Mesenchymal stem cell (in vitro differentiated cells and primary cell): ENCODE data around the gene ZFPL1.

Experiments used
- DNase-seq: peaks from one replicate; pipeline ENCODE4 v3.0.0-alpha.2; 2013
- H2AFZ ChIP-seq: one replicate; pipeline ENCODE4 v1.6.1; 2013; ENCODE audit warnings: low read depth, mild to moderate bottlenecking, control low read depth, inconsistent platforms, low read length, moderate library complexity
- H2AK5ac ChIP-seq: 2 replicates; pipeline ENCODE4 v1.6.1; 2013; ENCODE audit warnings: low read length, moderate library complexity, mild to moderate bottlenecking, inconsistent platforms; ENCODE audit not compliant: severe bottlenecking
- H2BK120ac ChIP-seq: one replicate; pipeline ENCODE4 v1.6.1; 2013; ENCODE audit warnings: low read depth, mild to moderate bottlenecking, inconsistent platforms, low read length, moderate library complexity
- H2BK12ac ChIP-seq, 2 experiments: one replicate each; pipeline ENCODE4 v1.6.1; 2013; ENCODE audit warnings: inconsistent platforms in 2 of 2, low read length in 2 of 2, mild to moderate bottlenecking in 2 of 2, moderate library complexity in 2 of 2, control low read depth in 1 of 2
- H2BK15ac ChIP-seq: one replicate; pipeline ENCODE4 v1.6.1; 2013; ENCODE audit warnings: mild to moderate bottlenecking, low read depth, inconsistent platforms; ENCODE audit not compliant: poor library complexity, severe bottlenecking
- H2BK5ac ChIP-seq: 2 replicates; pipeline ENCODE4 v1.6.1; 2013; ENCODE audit warnings: low read depth, mild to moderate bottlenecking, low read length, control low read depth, inconsistent platforms; ENCODE audit not compliant: poor library complexity, severe bottlenecking
- H3K14ac ChIP-seq, 2 experiments: one replicate each; pipeline ENCODE4 v1.6.1; 2013; ENCODE audit warnings: inconsistent platforms in 2 of 2, low read length in 2 of 2, control low read depth in 1 of 2, mild to moderate bottlenecking in 1 of 2, moderate library complexity in 1 of 2
- H3K18ac ChIP-seq, 2 experiments: one replicate each; pipeline ENCODE4 v1.6.1; 2013; ENCODE audit warnings: inconsistent platforms in 2 of 2, low read length in 2 of 2, control low read depth in 1 of 2, low read depth in 1 of 2, mild to moderate bottlenecking in 1 of 2
- H3K23ac ChIP-seq, 2 experiments: one replicate each; pipeline ENCODE4 v1.6.1; 2013; ENCODE audit warnings: inconsistent platforms in 2 of 2, low read length in 2 of 2, mild to moderate bottlenecking in 2 of 2, moderate library complexity in 2 of 2, control low read depth in 1 of 2
- H3K27ac ChIP-seq: 2 replicates; pipeline ENCODE4 v1.5.1; 2013; ENCODE audit warnings: mild to moderate bottlenecking, moderate library complexity, low read length, control low read depth, inconsistent platforms; ENCODE audit not compliant: poor library complexity, severe bottlenecking
- H3K27me3 ChIP-seq, 2 experiments: 2 replicates each; pipeline versions ENCODE4 v1.6.1 to v1.7.0; 2013; ENCODE audit warnings: low read length in 2 of 2, mild to moderate bottlenecking in 2 of 2, moderate library complexity in 2 of 2, control low read depth in 1 of 2, inconsistent platforms in 1 of 2; ENCODE audit not compliant: control insufficient read depth in 1 of 2, insufficient read depth in 1 of 2
- H3K36me3 ChIP-seq, 2 experiments: 2 replicates each; pipeline versions ENCODE4 v1.6.1 to v1.7.0; 2013; ENCODE audit warnings: low read length in 2 of 2, control low read depth in 1 of 2, inconsistent platforms in 1 of 2, low read depth in 1 of 2, mild to moderate bottlenecking in 1 of 2; ENCODE audit not compliant: insufficient read depth in 2 of 2, control insufficient read depth in 1 of 2
- H3K4ac ChIP-seq, 2 experiments: one replicate each; pipeline ENCODE4 v1.6.1; 2013; ENCODE audit warnings: inconsistent platforms in 2 of 2, low read length in 2 of 2, mild to moderate bottlenecking in 2 of 2, moderate library complexity in 2 of 2, control low read depth in 1 of 2, low read depth in 1 of 2
- H3K4me1 ChIP-seq: 2 replicates; pipeline ENCODE4 v1.6.1; 2013; ENCODE audit warnings: low read depth, low read length, control low read depth; ENCODE audit not compliant: control insufficient read depth, insufficient read depth
- H3K4me2 ChIP-seq: 2 replicates; pipeline ENCODE4 v1.6.1; 2013; ENCODE audit warnings: low read length, mild to moderate bottlenecking, inconsistent platforms; ENCODE audit not compliant: poor library complexity, severe bottlenecking
- H3K4me3 ChIP-seq, 2 experiments: 2 replicates each; pipeline versions ENCODE4 v1.5.1 to v1.7.0; 2013; ENCODE audit warnings: low read length in 2 of 2, mild to moderate bottlenecking in 2 of 2, control low read depth in 1 of 2, low read depth in 1 of 2; ENCODE audit not compliant: insufficient read depth in 1 of 2
- H3K79me1 ChIP-seq: replicated peaks from 2 replicates; pipeline ENCODE4 v1.6.1; 2013; ENCODE audit warnings: mild to moderate bottlenecking, control low read depth, low read length, inconsistent platforms; ENCODE audit not compliant: poor library complexity, severe bottlenecking
- H3K9ac ChIP-seq: 2 replicates; pipeline ENCODE4 v1.7.0; 2013; ENCODE audit warnings: mild to moderate bottlenecking, low read length, moderate library complexity
- H3K9me3 ChIP-seq: 2 replicates; pipeline ENCODE4 v1.7.0; 2013; ENCODE audit warnings: mild to moderate bottlenecking, low read length; ENCODE audit not compliant: control insufficient read depth
- H4K8ac ChIP-seq: one replicate; pipeline ENCODE4 v1.6.1; 2013; ENCODE audit warnings: inconsistent platforms, mild to moderate bottlenecking, low read length, moderate library complexity
- H4K91ac ChIP-seq: one replicate; pipeline ENCODE4 v1.6.1; 2013; ENCODE audit warnings: mild to moderate bottlenecking, low read length, inconsistent platforms
- WGBS: methylation state at CpG from one replicate; pipeline ENCODE4 v1.1.7; 2013; ENCODE audit warnings: mixed read lengths; 5-methylcytosine and 5-hydroxymethylcytosine counted together

Gene ZFPL1

DNA sequence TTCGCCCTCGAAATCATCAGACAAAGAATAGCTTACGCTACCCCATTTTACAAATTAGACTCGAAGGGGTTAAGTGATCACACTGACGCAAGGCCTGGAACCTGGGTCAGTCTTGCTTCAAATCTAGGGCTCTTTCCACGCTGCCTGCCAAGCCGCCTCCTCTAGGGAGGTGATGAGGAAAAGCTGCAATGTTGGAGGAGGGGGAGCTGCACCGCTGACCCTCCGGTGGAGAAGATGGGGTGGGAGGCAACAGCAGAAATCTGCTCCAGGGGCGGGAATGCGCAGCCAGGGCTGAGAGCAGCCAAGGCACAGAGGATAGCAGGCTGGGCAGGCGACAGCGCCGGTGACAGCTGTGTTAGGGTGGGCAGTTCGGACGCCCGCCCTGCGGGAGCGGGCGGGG is 49.7 kb downstream of the ZFPL1 start:
- Histone ChIP-seq H3K36me3 (peaks cover 39 to 43% of the 10 kb centered on the region in 2 experiments), H3K27me3 (no peaks in the 10 kb centered on the region), H3K4me1 (peaks cover 23% of the 10 kb centered on the region), H2AK5ac (no peak overlapping the region), H3K4ac (peak overlapping the region; percentile 39 to 86), H3K18ac (peak overlapping the region; percentile 88 to 99), H3K23ac (no peak overlapping the region), H4K8ac (no peak overlapping the region), H3K79me1 (peaks cover 18% of the 10 kb centered on the region), H3K9me3 (no peaks in the 10 kb centered on the region), H3K4me3 (peak overlapping the region; percentile 93), H4K91ac (peak overlapping the region; percentile 77), H2BK5ac (no peak overlapping the region), H3K14ac (no peak overlapping the region), H3K9ac (peak overlapping the region; percentile 99), H3K4me2 (peak overlapping the region; percentile 91), H2AFZ (no peak overlapping the region), H3K27ac (no peak overlapping the region), H2BK15ac (peak overlapping the region; percentile 46), H2BK12ac (peak overlapping the region in 1 of 2 experiments; percentile 33), H2BK120ac (no peak overlapping the region)
- peak; percentile 29 for DNase-seq
- 5% methylated on average over 20 of the region's 20 CpGs for WGBS

GRCh38 chr11:65134240-65134951 is 50.4 kb downstream of the ZFPL1 start, which contains the start of gene SYVN1:
Gene SYVN1 (minus strand): TSS chr11:65134519. CDS start chr11:65133601, 918 bp downstream.
- Histone ChIP-seq H3K4ac (peak within 1 kb of the TSS; percentile 78 to 86), H3K27ac (peak within 1 kb of the TSS; percentile 94), H2BK120ac (peak within 1 kb of the TSS; percentile 56), H3K79me1 (peaks cover 18% of the 10 kb centered on the region), H2AFZ (peak within 1 kb of the TSS; percentile 65), H3K14ac (peak within 1 kb of the TSS in 1 of 2 experiments; percentile 95), H3K4me3 (peak within 1 kb of the TSS; percentile 93), H2BK12ac (peak within 1 kb of the TSS; percentile 7 to 65), H3K36me3 (peaks cover 35 to 36% of the 10 kb centered on the region in 2 experiments), H2BK15ac (peak within 1 kb of the TSS; percentile 75), H4K91ac (peak within 1 kb of the TSS; percentile 97), H4K8ac (peak within 1 kb of the TSS; percentile 95), H3K27me3 (no peaks in the 10 kb centered on the region), H3K4me1 (peaks cover 23% of the 10 kb centered on the region), H2BK5ac (peak within 1 kb of the TSS; percentile 92), H2AK5ac (peak within 1 kb of the TSS; percentile 9), H3K4me2 (peak within 1 kb of the TSS; percentile 91), H3K23ac (no peak within 1 kb of the TSS), H3K9me3 (no peaks in the 10 kb centered on the region), H3K18ac (peak within 1 kb of the TSS; percentile 88 to 99), H3K9ac (peak within 1 kb of the TSS; percentile 99)
- DNase-seq = peak; percentile 92
- WGBS = 1% methylated on average over 56 of the region's 60 CpGs

DNA sequence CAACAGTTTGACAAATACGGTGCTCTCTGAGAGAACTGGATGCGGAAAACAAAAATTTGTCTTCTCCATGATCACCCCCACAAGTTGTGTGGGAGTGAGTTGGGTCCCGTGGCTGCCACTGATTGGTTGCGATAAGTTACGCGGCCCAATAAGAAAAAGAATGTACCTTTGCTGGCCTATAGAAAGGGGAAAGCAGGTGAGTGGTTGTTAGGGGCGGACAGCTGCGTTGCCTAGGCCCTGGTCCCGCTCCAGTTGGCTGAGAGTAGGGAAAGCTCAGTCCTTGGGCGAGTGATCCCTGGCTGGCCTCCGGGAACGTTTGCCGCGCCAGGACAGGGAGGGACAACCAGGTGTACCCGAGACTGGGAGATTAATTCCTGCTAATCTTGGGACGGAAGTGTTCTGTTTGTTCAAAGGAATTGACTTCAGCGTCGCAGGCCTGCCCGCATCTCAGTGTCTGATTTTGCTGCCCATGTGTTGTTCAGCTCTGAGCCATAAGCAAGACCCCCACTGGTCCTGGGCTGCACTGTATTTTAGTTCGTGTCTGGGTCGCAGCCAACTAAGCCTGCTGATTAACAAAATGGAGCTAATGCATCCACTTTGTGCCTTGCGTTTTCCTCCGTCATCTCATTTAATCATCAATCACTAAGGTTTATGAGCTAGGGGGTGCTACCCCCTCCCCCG is 51.1 kb downstream of the ZFPL1 start:
- Histone ChIP-seq H3K4me2 (peak overlapping the region; percentile 91), H2AK5ac (peak overlapping the region; percentile 9), H3K27me3 (no peaks in the 10 kb centered on the region), H2BK5ac (peak overlapping the region; percentile 92), H3K9me3 (no peaks in the 10 kb centered on the region), H3K9ac (peak overlapping the region; percentile 99), H3K18ac (peak overlapping the region; percentile 13 to 88), H3K36me3 (peaks cover 28 to 29% of the 10 kb centered on the region in 2 experiments), H2AFZ (peak overlapping the region; percentile 16), H4K8ac (peak overlapping the region; percentile 93), H3K4ac (peak overlapping the region; percentile 72 to 78), H3K27ac (peak overlapping the region; percentile 94), H2BK15ac (no peak overlapping the region), H3K4me1 (peaks cover 23% of the 10 kb centered on the region), H3K14ac (peak overlapping the region in 1 of 2 experiments; percentile 12), H3K23ac (no peak overlapping the region), H2BK120ac (no peak overlapping the region), H4K91ac (peak overlapping the region; percentile 76), H3K4me3 (peak overlapping the region; percentile 48 to 93), H3K79me1 (peaks cover 16% of the 10 kb centered on the region), H2BK12ac (peak overlapping the region in 1 of 2 experiments; percentile 7)
- 6% methylated on average over 24 of the region's 24 CpGs for WGBS
- peak; percentile 98 for DNase-seq

DNA sequence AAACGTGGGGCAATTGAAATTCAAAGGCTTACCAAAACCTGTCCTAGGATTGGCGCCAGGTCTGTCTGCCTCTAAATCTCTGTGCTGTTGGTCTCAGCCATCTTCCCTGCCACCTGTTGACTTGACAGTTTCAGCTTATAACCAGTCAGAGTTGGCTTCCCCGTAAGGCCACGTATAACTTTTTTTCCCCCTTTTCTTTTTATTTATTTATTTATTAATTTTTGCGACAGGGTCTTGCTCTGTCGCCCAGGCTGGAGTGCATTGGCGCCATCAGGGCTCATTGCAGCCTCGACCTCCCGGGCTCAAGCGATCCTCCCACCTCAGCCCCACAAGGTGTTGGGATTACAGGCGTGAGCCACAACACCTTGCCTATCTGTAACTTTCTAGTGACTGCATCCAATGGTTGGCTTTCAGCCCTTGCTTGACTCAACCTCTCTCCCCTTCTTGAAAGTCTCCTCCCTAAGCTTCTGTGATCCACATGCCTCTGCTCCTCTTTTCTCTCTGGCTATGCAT is 51.7 kb downstream of the ZFPL1 start:
- DNase-seq = no peak
- no peaks in the 10 kb centered on the region for H3K27me3 ChIP-seq
- no peak overlapping the region for H2AK5ac ChIP-seq
- no peak overlapping the region for H3K27ac ChIP-seq
- H3K9me3 ChIP-seq = no peaks in the 10 kb centered on the region
- H4K91ac ChIP-seq = no peak overlapping the region
- no peak overlapping the region for H3K23ac ChIP-seq
- no peak overlapping the region for H3K18ac ChIP-seq
- peak overlapping the region in 1 of 2 experiments; percentile 93 for H3K4me3 ChIP-seq
- no peak overlapping the region for H2BK120ac ChIP-seq
- no peak overlapping the region for H2BK5ac ChIP-seq
- no peak overlapping the region for H2BK15ac ChIP-seq
- H3K79me1 ChIP-seq = peaks cover 14% of the 10 kb centered on the region
- H3K14ac ChIP-seq = no peak overlapping the region
- peak overlapping the region; percentile 93 for H4K8ac ChIP-seq
- peaks cover 23% of the 10 kb centered on the region for H3K4me1 ChIP-seq
- peak overlapping the region; percentile 91 for H3K4me2 ChIP-seq
- H2BK12ac ChIP-seq = no peak overlapping the region
- no peak overlapping the region for H2AFZ ChIP-seq
- H3K4ac ChIP-seq = no peak overlapping the region
- 63% methylated on average over 11 of the region's 11 CpGs for WGBS
- H3K36me3 ChIP-seq = peaks cover 22 to 24% of the 10 kb centered on the region in 2 experiments
- H3K9ac ChIP-seq = peak overlapping the region; percentile 99
